Measurements from ENCODE around the gene C12orf56. TPM values are rescaled to one million over a fixed set of nuclear protein-coding genes. Genes with fewer than 3 reads are reported as not detected.
"Not testable (repeated sequence)": the region's sequence is repeated elsewhere in the genome, so short reads cannot be mapped to it uniquely, and the experiment has no call there.

The C12orf56 gene
- total RNA-seq, 1 donor from 2014 or later = 1.1 TPM

GRCh38 chr12:64222009-64222765 lies 168.4 kb downstream of the C12orf56 start, which contains the start of gene KICS2:
KICS2 (minus strand) TSS chr12:64222296; CDS start chr12:64222237, 59 bp downstream.
- TF ChIP-seq CTCF (IDR thresholded peaks at IDR 0.05; ENCODE audit: insufficient read depth, low read length, severe bottlenecking) = no peak
- no peak for FAIRE-seq
- DNase-seq (ENCODE audit: low read depth) = peak; percentile 84
- no peaks in the 10 kb centered on the region for H3K36me3 ChIP-seq (ENCODE audit: control insufficient read depth, insufficient read depth, low read length)
- H3K27me3 ChIP-seq (ENCODE audit: control insufficient read depth, insufficient read depth, low read length) = no peaks in the 10 kb centered on the region
- peak within 1 kb of the TSS; percentile 95 for H3K4me3 ChIP-seq (ENCODE audit: low read depth, low read length)

GRCh38 chr12:64221651-64222008 lies 168.9 kb downstream of the C12orf56 start:
- Histone ChIP-seq H3K4me3 (ENCODE audit: low read depth, low read length) (peak overlapping the region; percentile 95), H3K27me3 (ENCODE audit: control insufficient read depth, insufficient read depth, low read length) (no peaks in the 10 kb centered on the region), H3K36me3 (ENCODE audit: control insufficient read depth, insufficient read depth, low read length) (no peaks in the 10 kb centered on the region)
- no peak for TF ChIP-seq CTCF (IDR thresholded peaks at IDR 0.05; ENCODE audit: insufficient read depth, low read length, severe bottlenecking)
- FAIRE-seq (no peak), DNase-seq (ENCODE audit: low read depth) (peak; percentile 72)

GRCh38 chr12:64220046-64220445 lies 170.5 kb downstream of the C12orf56 start:
- DNase-seq (ENCODE audit: low read depth) (no peak), FAIRE-seq (no peak)
- no peak for TF ChIP-seq CTCF (IDR thresholded peaks at IDR 0.05; ENCODE audit: insufficient read depth, low read length, severe bottlenecking)
- H3K36me3 ChIP-seq (ENCODE audit: control insufficient read depth, insufficient read depth, low read length) = no peaks in the 10 kb centered on the region
- H3K4me3 ChIP-seq (ENCODE audit: low read depth, low read length) = no peak overlapping the region
- H3K27me3 ChIP-seq (ENCODE audit: control insufficient read depth, insufficient read depth, low read length) = no peaks in the 10 kb centered on the region

GRCh38 chr12:64219145-64219544 lies 171.4 kb downstream of the C12orf56 start:
- no peak for FAIRE-seq
- TF ChIP-seq CTCF (IDR thresholded peaks at IDR 0.05; ENCODE audit: insufficient read depth, low read length, severe bottlenecking) = no peak
- DNase-seq (ENCODE audit: low read depth) = no peak
- Histone ChIP-seq H3K27me3 (ENCODE audit: control insufficient read depth, insufficient read depth, low read length) (no peaks in the 10 kb centered on the region), H3K36me3 (ENCODE audit: control insufficient read depth, insufficient read depth, low read length) (no peaks in the 10 kb centered on the region), H3K4me3 (ENCODE audit: low read depth, low read length) (no peak overlapping the region)

GRCh38 chr12:64218597-64218996 lies 172.0 kb downstream of the C12orf56 start:
- no peak for DNase-seq (ENCODE audit: low read depth)
- Histone ChIP-seq H3K27me3 (ENCODE audit: control insufficient read depth, insufficient read depth, low read length) (no peaks in the 10 kb centered on the region), H3K4me3 (ENCODE audit: low read depth, low read length) (no peak overlapping the region), H3K36me3 (ENCODE audit: control insufficient read depth, insufficient read depth, low read length) (no peaks in the 10 kb centered on the region)
- FAIRE-seq = no peak
- TF ChIP-seq CTCF (IDR thresholded peaks at IDR 0.05; ENCODE audit: insufficient read depth, low read length, severe bottlenecking) = no peak

GRCh38 chr12:64217643-64218042 lies 172.9 kb downstream of the C12orf56 start:
- H3K36me3 ChIP-seq (ENCODE audit: control insufficient read depth, insufficient read depth, low read length); FAIRE-seq: not testable (repeated sequence)

More at GRCh38 chr12:64217643-64218042, 172.9 kb downstream of the C12orf56 start:
- DNase-seq (ENCODE audit: low read depth); H3K27me3 ChIP-seq (ENCODE audit: control insufficient read depth, insufficient read depth, low read length); H3K4me3 ChIP-seq (ENCODE audit: low read depth, low read length): not testable (repeated sequence)

All from bronchial epithelial cell (primary cell).